PC-3 (cell line): ENCODE measurements around the gene MAST4. TPM values are rescaled to one million over a fixed set of nuclear protein-coding genes. Genes with fewer than 3 reads are reported as not detected.

Experiments
- ATAC-seq: fragments of 200-7000 bp; cut with Tn5 transposase; 2 replicates; pipeline ENCODE4 v1.9.1; 2020; ENCODE audit warnings: mild to moderate bottlenecking, moderate library complexity
- BruUV-seq: library from RNA; stranded (reverse); fragments of 400-500 nt; replicated peaks from 2 replicates; lab custom pipeline; 2021; lab: Mats Ljungman, UMichigan
- CTCF ChIA-PET: fragments of 300-600 bp; sonication (Branson Sonifier 250); formaldehyde crosslinking; loops from one replicate; lab custom pipeline; 2022; ENCODE audit warnings: antibody characterized with exemption; lab: Charles Lee
- POLR2A ChIA-PET: fragments of 300-600 bp; sonication (Branson Sonifier 250); formaldehyde crosslinking; loops from one replicate; lab custom pipeline; 2022; ENCODE audit warnings: antibody characterized with exemption; ENCODE audit not compliant: unreplicated experiment; lab: Charles Lee
- DNase-seq: peaks from one replicate; pipeline ENCODE4 v3.0.0-alpha.2; 2015
- H2AFZ ChIP-seq: fragments of 300-600 bp; sonication (generic); 2 replicates; pipeline ENCODE4 v1.6.0; 2016; ENCODE audit warnings: antibody characterized with exemption, low read length
- H3F3A ChIP-seq: fragments of 300-600 bp; sonication (generic); one replicate; pipeline ENCODE4 v1.6.0; 2017; ENCODE audit warnings: antibody characterized with exemption, low read length, control low read depth, mild to moderate bottlenecking; ENCODE audit not compliant: unreplicated experiment
- H3K27ac ChIP-seq: fragments of 300-600 bp; sonication (generic); 2 replicates; pipeline ENCODE4 v1.5.1; 2016; ENCODE audit warnings: mild to moderate bottlenecking, low read length
- H3K27me3 ChIP-seq: fragments of 300-600 bp; sonication (generic); 2 replicates; pipeline ENCODE4 v1.6.1; 2016; ENCODE audit warnings: low read length, mixed read lengths
- H3K36me3 ChIP-seq: fragments of 300-600 bp; sonication (generic); 2 replicates; pipeline ENCODE4 v1.6.1; 2016; ENCODE audit warnings: low read depth, mixed run types, low read length, mixed read lengths
- H3K4me1 ChIP-seq: fragments of 300-600 bp; sonication (generic); 2 replicates; pipeline ENCODE4 v1.5.1; 2016; ENCODE audit warnings: low read length; ENCODE audit not compliant: insufficient read depth
- H3K4me2 ChIP-seq: fragments of 300-600 bp; sonication (generic); 2 replicates; pipeline ENCODE4 v1.6.0; 2016; ENCODE audit warnings: low read length
- H3K4me3 ChIP-seq: fragments of 300-600 bp; sonication (generic); 2 replicates; pipeline ENCODE4 v1.5.1; 2016; ENCODE audit warnings: mild to moderate bottlenecking, low read length, mixed read lengths
- H3K79me2 ChIP-seq: fragments of 300-600 bp; sonication (generic); 2 replicates; pipeline ENCODE4 v1.6.1; 2017; ENCODE audit warnings: low read length, mixed read lengths
- H3K9ac ChIP-seq: fragments of 300-600 bp; sonication (generic); 2 replicates; pipeline ENCODE4 v1.6.0; 2016; ENCODE audit warnings: mild to moderate bottlenecking, low read length
- H3K9me2 ChIP-seq: fragments of 300-600 bp; sonication (generic); replicated peaks from 2 replicates; pipeline ENCODE4 v1.6.1; 2016; ENCODE audit warnings: mixed run types, low read length, mixed read lengths
- H3K9me3 ChIP-seq: fragments of 300-600 bp; sonication (generic); 2 replicates; pipeline ENCODE4 v1.6.1; 2016; ENCODE audit warnings: low read length, mixed read lengths
- H4K20me1 ChIP-seq: fragments of 300-600 bp; sonication (generic); 2 replicates; pipeline ENCODE4 v1.6.1; 2016; ENCODE audit warnings: low read length, mixed read lengths
- CTCF ChIP-seq: fragments of 300-600 bp; sonication (generic); conservative IDR thresholded peaks from 2 replicates; pipeline ENCODE4 v1.5.1; 2017; ENCODE audit warnings: antibody characterized with exemption, low read depth, mild to moderate bottlenecking, low read length
- EZH2 ChIP-seq: fragments of 300-600 bp; sonication (generic); IDR thresholded peaks from one replicate; pipeline ENCODE4 v1.6.1; 2017; ENCODE audit warnings: antibody characterized with exemption, mild to moderate bottlenecking, low read length; ENCODE audit not compliant: unreplicated experiment
- EZH2phosphoT487 ChIP-seq: fragments of 300-600 bp; sonication (generic); IDR thresholded peaks from 2 replicates; pipeline ENCODE4 v1.6.1; 2018; ENCODE audit warnings: mild to moderate bottlenecking, antibody characterized with exemption, low read length, borderline replicate concordance
- intact Hi-C: fragments of 100-400 bp; cut with micrococcal nuclease; formaldehyde crosslinking; loops from 2 replicates; pipeline ENCODE4 v1.9.0; 2023
- total RNA-seq: library from RNA; depleted of rRNA; stranded (reverse); fragments of >200 nt; gene quantifications from 2 replicates; pipeline ENCODE4 v1.2.3, GENCODE V29; 2014

Gene MAST4
- total RNA-seq, 1 experiment from 2014 or later = 7.9 TPM

- no peak overlapping the region for H3K9ac ChIP-seq
- ChIA-PET CTCF (no interaction called here), POLR2A (no interaction called here)
- no peaks in the 10 kb centered on the region for H3K36me3 ChIP-seq
- H3K27ac ChIP-seq = no peak overlapping the region
- no peak for ATAC-seq
- H3K4me1 ChIP-seq = no peaks in the 10 kb centered on the region
- no peaks in the 10 kb centered on the region for H3F3A ChIP-seq
- no peak for DNase-seq
- no peak overlapping the region for H3K4me3 ChIP-seq
- no peak overlapping the region for H2AFZ ChIP-seq
- H3K9me2 ChIP-seq = no peaks in the 10 kb centered on the region
- H3K9me3 ChIP-seq = no peaks in the 10 kb centered on the region
- TF ChIP-seq EZH2 = no peak
- TF ChIP-seq EZH2phosphoT487 = no peak
- TF ChIP-seq CTCF = no peak
- H4K20me1 ChIP-seq = no peaks in the 10 kb centered on the region
- no peaks in the 10 kb centered on the region for H3K27me3 ChIP-seq
- intact Hi-C loops = no loop called here
- H3K79me2 ChIP-seq = no peaks in the 10 kb centered on the region
- BruUV-seq = no TSS peak
- H3K4me2 ChIP-seq = no peak overlapping the region
Observed at GRCh38 chr5:66617226-66617861, 21.2 kb downstream of the MAST4 start.

- H3K4me2 ChIP-seq = no peak overlapping the region
- H3K79me2 ChIP-seq = no peaks in the 10 kb centered on the region
- H3K4me3 ChIP-seq = no peak overlapping the region
- TF ChIP-seq CTCF (no peak), EZH2 (no peak), EZH2phosphoT487 (no peak)
- H3K27ac ChIP-seq = no peak overlapping the region
- H3F3A ChIP-seq = no peaks in the 10 kb centered on the region
- no peaks in the 10 kb centered on the region for H3K36me3 ChIP-seq
- POLR2A ChIA-PET = no interaction called here
- no peaks in the 10 kb centered on the region for H4K20me1 ChIP-seq
- H3K9me2 ChIP-seq = no peaks in the 10 kb centered on the region
- H3K4me1 ChIP-seq = no peaks in the 10 kb centered on the region
- no peak overlapping the region for H2AFZ ChIP-seq
- CTCF ChIA-PET = no interaction called here
- no peak overlapping the region for H3K9ac ChIP-seq
- intact Hi-C loops = no loop called here
- DNase-seq = no peak
- no peaks in the 10 kb centered on the region for H3K9me3 ChIP-seq
- no peak for ATAC-seq
- no peaks in the 10 kb centered on the region for H3K27me3 ChIP-seq
- no TSS peak for BruUV-seq
Observed at GRCh38 chr5:66617991-66618768, 22.0 kb downstream of the MAST4 start.

- ATAC-seq = no peak
- no peak for DNase-seq
Observed at GRCh38 chr5:66620711-66621110, 24.5 kb downstream of the MAST4 start.

More at GRCh38 chr5:66620711-66621110, 24.5 kb downstream of the MAST4 start:
- Histone ChIP-seq H3K27me3 (no peaks in the 10 kb centered on the region), H4K20me1 (no peaks in the 10 kb centered on the region), H3K4me1 (no peaks in the 10 kb centered on the region), H3K36me3 (no peaks in the 10 kb centered on the region), H3K79me2 (no peaks in the 10 kb centered on the region), H3K27ac (no peak overlapping the region), H3K9me3 (no peaks in the 10 kb centered on the region), H3K4me3 (no peak overlapping the region), H3F3A (no peaks in the 10 kb centered on the region), H3K9ac (no peak overlapping the region), H3K9me2 (no peaks in the 10 kb centered on the region), H3K4me2 (no peak overlapping the region), H2AFZ (no peak overlapping the region)
- CTCF ChIA-PET = no interaction called here
- POLR2A ChIA-PET = no interaction called here
- TF ChIP-seq EZH2 (no peak), CTCF (no peak), EZH2phosphoT487 (no peak)
- no TSS peak for BruUV-seq
- intact Hi-C loops = no loop called here
